Activated CD8-positive, alpha-beta memory T cell treated with anti-CD3 and anti-CD28 coated beads for 48 hours (primary cell): ENCODE measurements around the gene SBNO2.

ENCODE experiments used
- DNase-seq, 3 experiments: peaks; one replicate each; pipeline ENCODE4 v3.0.0-alpha.2; 2020; ENCODE audit warnings: low read depth in 2 of 3, low spot score in 2 of 3

The SBNO2 gene

DNA sequence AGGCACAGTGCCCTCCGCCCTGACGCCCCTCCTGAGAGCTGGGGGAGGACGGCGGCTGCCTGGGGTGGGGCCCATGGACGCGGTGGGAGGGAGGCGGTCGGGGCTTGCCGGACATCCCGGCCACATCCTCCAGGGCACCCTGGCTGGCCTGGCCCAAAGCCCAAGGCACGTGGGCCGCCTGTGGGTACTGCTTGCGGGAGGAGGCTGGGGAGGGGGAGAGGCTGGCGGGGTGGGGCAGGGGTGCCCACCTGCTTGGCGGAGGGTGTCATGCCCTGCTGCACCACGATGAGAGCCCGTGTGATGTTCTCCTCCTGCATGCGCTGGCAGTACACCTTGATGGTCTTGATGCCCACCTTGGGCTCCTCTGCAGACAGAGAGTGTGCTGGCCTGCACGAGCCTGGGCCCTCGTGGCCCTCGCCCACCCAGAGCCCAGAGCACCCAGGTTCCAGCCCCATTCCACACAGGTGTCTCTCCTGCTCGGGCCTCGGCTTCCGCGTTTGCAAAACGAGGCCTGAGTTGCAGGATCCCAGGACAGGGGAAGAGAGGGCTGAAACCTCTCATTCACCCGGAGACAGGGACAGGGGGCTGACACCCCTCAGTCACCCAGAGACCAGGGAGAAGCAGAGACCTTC is 82.4 kb downstream of the SBNO2 start:
- no peak for DNase-seq

DNA sequence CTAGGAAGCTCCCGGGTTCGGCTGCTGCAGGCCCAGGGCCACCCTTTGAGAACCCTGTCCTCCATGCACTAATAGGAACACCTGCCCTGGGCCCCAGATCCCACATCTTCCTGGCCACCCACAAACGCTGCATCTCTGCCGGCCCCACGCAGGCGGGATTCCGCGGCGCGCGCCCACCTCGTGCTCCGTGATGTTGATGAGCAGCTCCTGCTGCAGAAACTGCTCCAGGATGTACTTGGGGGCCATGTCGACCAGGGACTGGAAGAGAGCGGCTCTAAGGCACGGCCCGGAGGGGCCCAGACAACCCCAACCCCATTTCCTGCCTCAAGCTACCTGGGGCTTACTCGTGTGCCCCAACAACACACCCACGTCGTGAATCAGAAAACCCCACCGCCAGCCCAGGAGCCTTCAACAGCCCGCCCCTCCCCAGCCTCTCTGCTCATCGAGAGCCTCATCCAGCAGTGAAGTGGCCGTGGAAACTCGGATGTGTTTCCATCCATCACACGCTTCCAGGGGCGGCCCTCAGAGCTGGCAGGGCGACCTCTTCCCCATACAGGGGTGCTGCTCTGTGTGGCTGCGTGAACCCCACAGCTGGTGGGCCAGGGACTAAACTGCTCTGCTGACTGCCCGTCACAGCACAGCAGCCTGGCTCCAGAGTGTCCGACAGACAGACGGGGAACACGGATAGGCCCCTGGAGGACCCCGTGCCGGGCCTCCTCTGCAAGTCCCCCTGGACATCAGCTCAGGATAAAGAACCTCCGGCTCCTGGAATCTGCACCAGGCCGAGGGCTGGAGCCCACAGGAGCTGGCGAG is 83.1 kb downstream of the SBNO2 start:
- DNase-seq, result no peak

DNA sequence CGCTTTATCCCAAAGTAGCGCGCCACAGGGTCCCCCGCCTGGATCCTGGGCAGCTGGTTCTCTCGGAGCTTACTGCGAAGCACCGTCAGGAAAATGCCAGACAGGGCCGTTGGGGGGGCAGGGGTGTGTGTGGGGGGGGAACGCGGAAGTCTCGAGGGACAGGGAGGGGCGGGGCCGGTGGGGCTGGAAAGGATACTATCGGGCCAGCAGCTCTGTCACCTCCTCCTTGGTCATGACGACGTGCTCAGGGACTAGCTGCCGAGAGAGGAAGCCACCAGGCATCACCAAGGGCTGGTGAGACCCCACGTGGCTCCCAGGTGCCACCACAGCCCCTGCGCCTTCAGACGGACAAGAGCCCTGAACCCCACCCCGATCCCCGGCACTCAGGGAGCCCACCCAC is 84.2 kb downstream of the SBNO2 start:
- no peak for DNase-seq

DNA sequence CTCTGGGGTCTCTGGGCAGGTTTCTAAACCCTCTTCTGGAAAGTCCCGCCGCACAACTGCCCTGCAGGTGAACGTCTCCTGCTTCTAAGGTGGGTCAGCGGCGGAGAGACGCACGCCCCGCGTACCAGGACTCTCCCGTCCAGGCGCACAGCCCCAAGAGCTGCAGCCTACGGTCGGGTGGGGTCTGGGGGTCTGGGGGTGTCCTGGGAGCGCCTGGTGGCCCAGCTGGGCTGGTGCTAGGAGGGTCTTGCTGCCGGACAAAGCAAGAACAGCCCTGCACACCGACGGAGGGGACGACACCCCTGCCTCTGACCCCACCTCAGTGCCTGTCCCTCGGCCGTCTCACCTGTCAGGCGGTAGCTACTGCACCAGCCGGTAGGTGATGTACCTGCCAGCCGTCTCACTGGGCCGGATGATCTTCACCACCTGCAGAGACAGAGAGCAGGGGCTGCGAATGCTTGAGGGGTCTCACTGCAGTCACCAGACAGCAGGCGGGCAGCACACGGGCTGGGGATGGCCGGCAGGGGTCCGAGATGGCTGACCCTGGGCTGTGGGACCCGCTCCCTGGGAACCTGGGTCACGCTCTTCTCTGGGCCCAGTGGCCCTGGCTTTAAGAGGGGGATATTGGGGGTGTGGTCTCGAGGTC is 84.8 kb downstream of the SBNO2 start:
- DNase-seq, result no peak

DNA sequence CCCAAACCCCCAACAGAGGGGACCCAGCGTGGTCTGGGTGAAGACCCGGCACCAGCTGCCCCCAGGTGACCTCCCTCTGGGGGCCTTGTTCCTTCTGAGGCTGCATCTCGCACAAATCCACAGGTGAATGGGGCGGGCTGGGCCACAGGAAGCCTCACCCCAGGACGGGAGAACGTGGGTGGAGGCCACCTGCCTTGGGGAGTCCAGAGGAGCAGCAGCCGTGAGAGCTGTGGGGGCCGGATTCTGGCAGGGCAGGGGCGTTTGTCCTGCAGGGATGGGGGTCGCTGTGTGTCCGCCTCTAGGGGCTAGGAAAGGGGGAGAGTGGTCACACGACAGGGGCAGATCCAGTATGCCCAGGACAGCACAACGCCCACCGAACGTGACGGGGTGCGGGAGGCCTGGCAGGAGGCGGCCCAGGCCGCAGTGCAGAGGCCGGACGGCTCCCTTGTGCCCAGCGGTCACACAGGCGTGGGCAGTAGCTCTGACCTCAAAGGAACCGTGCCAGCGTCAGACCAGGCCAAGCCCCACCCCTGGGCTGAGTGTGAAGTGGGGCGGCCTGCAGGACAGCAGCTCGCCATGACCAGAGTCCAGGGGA is 85.6 kb downstream of the SBNO2 start:
- no peak for DNase-seq

DNA sequence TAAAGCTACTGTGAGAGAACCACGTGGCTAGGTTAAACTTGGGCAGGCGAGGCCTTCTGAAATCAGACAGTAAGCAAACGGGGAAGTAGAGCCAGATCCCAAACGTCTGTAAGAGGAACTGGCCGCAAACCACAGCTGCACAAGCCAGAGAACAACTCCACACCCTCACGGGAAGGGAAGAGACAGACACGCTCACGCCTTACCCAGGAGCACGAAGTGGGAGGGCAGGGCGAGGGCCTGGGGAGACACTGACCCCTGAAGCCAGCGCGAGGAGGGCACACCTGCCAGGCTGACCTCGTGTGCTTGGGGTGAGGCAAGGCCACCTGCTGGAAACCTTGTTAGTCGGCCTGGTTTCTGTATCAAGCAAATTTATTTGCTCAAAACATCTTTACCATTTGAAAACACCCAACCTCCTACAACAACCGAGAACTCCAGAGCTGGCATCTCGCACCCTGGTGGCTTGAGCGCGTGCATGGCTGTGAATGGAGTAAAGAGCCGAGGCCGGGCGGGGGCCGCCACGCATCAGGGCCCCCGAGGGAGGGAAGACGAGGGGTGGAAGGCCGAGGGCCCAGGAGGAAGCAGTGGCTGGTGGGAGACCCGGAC is 86.2 kb downstream of the SBNO2 start:
- DNase-seq, result no peak

DNA sequence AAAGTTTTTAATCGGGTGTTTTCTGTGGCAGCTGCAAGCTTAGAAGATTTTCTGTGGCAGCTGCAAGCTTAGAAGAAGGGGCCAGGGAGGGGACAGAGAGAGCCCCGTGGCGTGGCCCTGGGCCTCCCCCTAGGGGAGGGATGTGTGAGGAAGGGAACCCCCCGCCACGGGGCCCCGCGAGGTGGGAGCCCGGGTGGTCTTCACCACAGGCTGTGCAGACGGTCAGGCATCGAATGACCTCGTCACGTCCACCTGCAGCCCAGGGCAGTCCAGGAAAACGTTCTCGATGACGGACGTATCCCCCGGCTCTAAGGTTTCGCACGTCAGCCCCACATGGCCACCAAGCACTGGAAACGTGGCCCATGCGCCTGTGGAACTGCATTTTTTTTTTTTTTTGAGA is 87.5 kb downstream of the SBNO2 start:
- no peak for DNase-seq

DNA sequence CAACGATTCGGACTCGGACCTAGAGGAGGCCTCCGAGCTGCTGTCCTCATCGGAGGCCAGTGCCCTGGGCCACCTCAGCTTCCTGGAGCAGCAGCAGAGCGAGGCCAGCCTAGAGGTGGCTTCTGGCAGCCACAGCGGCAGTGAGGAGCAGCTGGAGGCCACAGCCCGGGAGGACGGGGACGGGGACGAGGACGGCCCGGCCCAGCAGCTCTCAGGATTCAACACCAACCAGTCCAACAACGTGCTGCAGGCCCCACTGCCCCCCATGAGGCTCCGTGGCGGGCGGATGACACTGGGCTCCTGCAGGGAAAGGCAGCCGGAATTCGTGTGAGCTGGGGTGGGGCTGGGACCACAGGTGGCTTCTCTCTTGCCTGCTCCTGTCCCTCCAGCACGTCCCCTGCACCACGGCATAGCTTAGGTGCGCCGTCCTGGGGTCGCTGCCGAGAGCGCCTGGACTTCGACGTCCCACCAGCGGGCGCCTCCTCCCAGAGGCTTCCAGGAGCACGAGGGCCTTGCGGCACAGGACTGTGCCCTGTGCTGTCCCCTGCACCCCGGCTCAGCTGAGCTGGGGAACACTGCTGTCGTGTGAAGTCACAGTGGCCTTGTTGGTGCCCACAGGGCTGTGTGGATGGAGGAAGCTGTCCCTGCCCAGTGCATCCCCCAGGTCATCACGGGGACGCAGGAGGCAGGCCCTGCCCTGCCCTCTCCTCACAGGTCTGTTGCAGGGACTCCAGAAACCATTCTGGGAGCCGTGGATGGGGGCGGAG is 88.2 kb downstream of the SBNO2 start:
- DNase-seq, result no peak

DNA sequence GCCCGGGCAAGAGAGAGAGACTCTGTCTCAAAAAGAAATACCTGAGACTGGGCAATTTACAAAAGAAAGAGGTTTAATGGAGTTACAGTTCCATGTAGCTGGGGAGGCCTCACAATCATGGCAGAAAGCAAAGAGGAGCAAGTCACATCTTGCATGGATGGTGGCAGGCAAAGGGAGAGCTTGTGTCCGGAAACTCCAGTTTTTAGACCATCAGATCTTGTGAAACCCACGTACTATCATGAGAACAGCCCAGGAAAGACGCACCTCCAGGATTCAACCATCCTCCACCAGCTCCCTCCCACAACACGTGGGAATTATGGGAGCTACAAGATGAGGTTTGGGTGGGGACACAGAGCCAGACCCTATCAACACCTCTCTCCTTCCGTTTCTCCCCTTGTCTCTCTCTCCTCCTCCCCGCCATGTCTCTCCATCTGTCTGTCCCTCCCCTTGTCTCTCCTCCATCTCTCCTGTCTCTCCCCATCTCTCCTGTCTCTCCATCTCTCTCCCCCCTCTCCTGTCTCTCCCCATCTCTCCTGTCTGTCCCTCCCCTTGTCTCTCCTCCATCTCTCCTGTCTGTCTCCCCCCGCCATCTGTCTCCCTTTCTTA is 88.9 kb downstream of the SBNO2 start:
- DNase-seq, result no peak

DNA sequence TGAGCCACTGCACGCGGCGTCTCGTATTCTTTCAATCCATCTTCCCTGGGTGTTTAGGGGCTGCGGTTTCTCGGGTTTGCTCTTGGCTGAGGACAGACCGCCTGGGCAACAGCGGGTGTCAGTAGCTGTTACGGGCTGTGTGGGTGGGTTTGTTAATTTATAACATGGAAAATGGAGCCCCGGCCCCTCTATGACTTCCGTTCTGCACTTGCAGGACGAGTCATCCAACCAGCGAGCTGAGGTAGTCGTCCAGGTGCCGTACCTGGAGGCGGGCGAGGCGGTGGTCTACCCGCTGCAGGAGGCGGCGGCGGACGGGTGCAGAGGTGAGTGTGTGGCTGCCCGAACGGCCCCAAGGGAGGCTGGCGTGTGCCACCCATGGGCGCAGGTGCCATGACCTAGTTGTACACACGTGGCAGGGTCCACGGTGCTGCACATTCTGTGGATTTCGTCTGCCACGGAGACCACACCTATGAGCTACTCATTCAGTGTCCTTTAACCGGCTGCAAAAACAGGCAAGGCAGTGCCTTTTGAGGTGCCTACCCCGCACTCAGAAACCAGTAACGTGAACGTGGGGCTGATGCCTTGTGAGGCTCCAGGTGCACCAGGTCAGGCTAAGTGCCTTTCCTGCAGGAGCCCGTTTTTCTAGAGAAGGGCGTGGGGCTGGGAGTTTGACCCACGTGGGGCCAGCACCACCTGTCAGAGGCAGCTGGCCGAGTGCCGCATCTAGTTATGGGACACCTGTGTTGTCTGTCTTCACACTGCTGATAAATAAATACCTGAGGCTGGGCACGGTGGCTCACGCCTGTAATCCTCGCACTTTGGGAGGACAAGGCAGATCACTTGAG is 89.8 kb downstream of the SBNO2 start:
- no peak for DNase-seq

DNA sequence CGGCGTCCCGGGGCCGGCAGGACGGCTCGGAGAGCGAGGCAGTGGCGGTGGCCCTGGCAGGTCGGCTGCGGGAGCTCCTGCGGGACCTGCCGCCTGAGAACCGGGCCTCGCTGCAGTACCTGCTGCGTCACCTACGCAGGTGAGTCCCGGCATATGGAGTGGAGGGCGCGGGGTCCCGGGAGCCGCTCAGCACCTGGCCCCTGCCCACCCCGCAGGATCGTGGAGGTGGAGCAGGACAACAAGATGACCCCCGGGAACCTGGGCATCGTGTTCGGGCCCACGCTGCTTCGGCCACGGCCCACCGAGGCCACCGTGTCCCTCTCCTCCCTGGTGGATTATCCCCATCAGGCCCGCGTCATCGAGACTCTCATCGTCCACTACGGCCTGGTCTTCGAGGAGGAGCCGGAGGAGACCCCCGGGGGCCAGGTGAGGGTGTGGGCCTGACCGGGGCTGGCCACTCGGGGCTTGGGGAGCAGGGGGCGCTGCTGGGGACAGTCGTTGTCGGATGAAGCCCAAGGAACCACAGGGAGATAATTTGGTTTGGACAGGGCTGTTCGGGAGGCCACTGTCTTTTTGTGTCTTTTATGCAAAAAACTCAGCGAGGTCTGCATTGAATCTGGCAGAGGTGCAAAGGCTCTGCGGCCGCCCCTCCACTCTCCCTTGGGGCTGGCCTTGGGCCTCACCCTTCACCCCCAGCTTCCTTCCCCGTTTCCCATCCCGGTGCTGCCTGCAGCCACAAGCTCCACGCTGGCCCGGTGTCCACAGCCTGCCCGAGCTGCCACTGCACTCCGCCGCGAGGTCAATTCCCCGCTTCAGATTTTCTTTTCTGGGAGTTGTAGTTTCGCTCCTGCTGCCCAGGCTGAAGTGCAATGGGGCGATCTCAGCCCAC is 90.9 kb downstream of the SBNO2 start:
- no peak for DNase-seq

DNA sequence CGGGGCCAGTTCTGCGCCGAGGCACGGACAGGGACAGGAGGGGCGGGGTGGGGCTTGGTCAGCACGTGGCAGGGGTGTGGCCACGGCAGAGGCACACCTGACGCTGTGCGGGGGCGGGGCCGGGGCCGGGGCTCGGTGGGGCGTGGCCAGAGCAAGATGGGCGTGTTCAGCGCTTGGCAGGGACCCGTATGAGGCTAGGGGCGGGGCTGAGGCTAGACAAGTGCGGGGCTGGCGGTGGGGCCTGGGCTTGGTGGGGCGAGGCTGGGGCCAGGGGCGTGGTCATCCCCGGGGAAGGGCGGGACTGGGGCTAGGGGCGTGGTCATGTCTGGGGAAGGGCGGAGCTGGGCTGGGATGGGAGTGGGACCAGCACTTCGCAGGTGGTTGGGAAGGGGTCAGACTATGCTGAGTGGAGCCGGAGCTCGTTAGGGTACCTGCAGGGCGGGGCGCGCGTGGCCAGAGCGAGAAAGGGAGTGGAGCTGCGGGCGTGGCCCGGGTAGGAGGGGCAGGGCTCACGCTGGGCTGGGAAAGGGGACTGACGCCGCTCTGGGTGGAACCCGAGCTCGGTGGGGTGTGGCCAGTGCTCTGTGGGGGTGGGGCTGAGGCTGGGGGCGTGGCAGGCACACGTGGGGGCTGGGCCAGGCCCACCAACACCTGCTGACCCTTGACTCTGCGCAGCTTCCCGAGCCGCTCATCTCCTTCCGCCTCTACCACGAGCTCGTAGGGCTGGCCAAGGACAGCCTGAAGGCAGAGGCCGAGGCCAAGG is 91.7 kb downstream of the SBNO2 start:
- DNase-seq, result peak in 1 of 3 experiments; percentile 57

DNA sequence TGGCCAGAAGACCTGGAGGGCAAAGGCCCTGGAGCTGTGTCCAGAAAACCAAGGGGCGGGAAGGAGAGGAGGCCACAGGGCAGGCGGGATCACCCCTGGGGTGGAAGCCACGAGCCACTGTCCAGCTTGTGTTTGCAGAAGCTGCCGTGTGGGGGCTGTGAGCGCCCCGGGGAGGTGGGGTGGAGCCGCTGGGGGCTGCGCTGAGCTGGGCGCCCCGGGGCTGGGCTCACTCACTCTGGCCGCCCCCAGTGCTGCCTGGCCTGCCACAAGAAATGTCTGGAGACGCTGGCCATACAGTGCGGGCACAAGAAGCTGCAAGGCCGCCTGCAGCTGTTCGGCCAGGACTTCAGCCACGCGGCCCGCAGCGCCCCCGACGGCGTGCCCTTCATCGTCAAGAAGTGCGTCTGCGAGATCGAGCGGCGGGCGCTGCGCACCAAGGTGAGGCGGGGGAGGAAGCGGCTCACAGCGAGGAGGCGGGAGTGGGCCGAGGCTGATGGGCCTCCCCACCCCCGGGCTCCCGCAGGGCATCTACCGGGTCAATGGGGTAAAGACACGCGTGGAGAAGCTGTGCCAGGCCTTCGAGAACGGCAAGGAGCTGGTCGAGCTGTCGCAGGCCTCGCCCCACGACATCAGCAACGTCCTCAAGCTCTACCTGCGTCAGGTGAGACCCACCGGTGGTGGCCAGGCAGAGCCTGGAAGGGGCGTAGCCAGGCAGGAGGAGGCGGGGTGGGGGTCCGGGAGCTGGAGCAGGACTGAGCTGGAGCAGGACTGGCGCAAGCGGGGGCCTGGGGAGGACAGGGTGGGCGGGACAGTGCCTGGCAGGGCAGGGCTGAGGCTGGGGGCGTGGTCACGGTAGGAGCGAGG is 92.5 kb downstream of the SBNO2 start:
- DNase-seq, result no peak

DNA sequence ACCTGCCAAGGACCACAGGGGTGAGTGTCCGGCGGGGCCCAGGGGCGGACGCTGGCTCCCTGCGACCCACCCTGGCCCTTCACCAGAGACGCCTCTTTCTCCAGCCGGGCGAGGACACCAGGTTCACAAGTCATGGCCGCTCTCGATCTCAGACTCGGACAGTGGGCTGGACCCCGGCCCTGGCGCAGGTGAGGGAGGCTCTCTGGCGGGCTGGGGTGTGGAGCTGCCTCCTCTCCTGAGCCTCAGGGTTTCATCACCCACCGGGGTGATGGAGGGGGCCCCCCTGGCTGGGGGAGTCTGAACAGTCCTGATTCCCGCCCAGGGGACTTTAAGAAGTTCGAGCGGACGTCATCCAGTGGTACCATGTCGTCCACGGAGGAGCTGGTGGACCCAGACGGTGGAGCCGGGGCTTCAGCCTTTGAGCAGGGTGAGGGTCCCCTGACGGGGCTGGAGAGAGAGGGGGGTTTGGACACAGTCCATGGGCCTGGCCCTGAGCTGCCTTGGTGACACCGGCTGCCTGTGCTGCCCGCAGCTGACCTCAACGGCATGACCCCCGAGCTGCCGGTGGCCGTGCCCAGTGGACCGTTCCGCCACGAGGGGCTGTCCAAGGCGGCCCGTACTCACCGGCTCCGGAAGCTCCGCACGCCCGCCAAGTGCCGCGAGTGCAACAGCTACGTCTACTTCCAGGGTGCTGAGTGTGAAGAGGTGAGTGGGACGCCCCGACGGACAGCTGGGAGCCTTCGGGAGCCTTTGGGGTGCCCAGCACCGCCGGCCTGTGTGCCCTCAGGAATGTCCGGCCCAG is 93.5 kb downstream of the SBNO2 start:
- DNase-seq, result no peak

DNA sequence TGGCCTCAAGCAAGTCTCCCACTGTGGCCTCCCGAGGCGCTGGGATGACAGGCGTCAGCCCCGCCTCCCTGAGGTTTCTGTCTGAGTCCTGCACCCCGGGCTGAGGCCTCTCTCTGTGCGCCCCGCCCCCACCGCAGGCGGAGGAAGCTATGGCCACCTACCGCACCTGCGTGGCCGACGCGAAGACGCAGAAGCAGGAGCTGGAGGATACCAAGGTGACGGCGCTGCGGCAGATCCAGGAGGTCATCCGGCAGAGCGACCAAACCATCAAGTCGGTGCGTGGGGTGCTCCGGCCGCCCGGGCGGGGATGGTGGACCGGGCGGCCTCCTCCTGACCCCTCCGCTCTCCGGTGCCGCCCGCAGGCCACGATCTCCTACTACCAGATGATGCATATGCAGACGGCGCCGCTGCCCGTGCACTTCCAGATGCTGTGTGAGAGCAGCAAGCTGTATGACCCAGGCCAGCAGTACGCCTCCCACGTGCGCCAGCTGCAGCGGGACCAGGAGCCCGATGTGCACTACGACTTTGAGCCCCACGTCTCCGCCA is 94.4 kb downstream of the SBNO2 start:
- DNase-seq, result no peak

DNA sequence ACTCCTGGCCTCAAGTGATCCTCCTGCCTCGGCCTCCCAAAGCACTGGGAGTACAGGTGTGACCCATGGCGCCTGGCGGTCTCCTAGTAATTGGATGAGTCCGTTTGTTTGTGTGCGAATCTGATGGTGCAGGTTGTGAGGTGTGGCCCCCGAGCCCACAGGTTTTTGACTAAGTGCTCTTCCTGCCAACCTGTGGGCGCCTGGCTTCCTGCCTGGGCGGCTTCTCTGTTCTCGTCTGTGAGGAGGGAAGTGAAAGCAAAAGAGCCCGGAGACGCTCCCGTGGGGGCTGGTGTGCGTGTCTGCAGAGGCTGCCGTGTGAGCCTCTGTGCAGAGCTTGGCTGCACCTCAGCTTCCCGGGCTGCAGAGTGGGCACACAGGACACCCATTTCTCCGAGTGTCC is 97.1 kb downstream of the SBNO2 start:
- peak in 2 of 3 experiments; percentile 65 to 75 for DNase-seq
